Left kidney (tissue), 2 donors: ENCODE measurements around the gene FRMD4B. TPM values are rescaled to one million over a fixed set of nuclear protein-coding genes. Genes with fewer than 3 reads are reported as not detected.

ENCODE experiments used
- DNase-seq: peaks from one replicate; pipeline ENCODE4 v3.0.0-alpha.2; 2013
- polyA plus RNA-seq: library from polyadenylated mRNA; unstranded; fragments of 120-200 nt; gene quantifications from one replicate; pipeline ENCODE4 v1.2.1, GENCODE V29; 2013; ENCODE audit not compliant: insufficient read length

Gene FRMD4B
- polyA plus RNA-seq, 1 donor: 48.7 TPM

DNA sequence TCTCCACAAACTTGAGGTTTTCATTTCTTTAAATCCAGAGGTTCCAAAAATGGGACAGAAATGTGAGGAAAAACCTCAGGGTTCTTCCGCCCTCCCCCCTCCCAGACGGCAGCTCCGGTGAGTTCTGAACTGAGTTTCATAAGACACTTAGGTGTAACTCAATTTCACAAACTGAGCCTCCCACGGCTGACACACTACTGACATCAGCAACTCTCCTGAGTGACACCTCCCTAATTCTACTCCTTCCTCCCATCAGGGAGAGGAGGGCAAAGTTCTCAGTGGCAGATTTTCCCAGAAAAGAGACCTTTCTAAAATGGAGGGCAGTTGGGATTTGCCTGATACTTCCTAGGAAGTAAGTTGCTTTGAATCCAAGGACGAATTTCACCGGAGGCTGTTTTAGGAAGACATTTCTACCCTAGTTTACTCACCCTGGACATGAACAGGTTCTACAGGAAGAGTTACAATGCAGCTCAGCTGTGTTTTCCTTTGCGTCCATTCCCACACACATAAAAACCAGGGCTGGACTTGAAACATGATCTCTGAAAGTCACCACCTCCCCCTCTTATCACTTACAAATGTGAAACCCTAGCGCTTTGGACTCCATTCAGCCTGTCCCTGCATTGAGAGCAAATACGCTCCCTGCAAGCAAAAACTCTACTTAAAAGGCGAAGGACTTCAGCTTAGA, 185.4 kb downstream of the FRMD4B start:
- peak; percentile 88 for DNase-seq

DNA sequence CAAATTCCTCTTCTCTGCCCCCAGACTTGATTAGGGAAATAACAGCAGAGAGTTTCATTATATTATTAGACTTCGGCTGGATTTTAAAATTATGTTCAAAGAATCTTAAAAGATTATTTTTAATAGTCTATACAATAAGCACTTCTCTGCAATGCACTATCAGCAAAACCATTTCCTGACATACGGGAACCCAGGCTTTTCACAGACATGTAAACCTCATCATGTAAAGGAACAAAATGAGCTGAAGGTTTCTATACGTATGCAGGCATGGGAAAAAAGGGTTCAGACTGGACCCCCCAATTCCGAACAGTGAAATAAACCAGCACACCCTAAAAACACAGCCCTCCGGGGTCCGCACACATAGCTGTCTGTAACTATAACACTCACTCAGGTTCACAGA, 185.9 kb downstream of the FRMD4B start:
- DNase-seq: no peak

DNA sequence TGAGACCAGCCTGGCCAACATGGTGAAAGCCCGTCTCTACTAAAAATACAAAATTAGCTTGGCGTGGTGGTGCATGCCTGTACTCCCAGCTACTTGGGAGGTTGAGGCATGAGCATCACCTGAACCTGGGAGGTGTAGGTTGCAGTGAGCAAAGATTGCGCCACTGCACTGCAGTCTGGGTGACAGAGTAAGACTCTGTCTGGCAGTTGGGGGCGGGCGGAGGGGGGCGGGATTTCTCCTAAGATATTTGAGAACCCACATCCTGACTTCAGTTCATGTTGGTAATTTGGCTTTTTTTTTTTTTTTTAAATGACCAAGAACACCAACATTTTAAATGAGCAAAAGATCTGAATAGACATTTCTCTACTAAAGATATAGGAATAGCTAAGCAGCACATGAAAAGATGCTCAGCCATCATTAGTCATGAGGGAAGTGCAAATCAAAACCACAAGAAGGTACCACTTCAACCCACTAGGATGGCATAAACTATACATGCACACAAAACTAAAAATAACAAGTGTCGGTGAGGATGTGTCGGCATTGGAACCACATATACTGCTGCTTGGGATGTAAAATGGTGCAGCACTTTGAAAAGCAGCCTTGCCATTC, 187.9 kb downstream of the FRMD4B start:
- DNase-seq: no peak

DNA sequence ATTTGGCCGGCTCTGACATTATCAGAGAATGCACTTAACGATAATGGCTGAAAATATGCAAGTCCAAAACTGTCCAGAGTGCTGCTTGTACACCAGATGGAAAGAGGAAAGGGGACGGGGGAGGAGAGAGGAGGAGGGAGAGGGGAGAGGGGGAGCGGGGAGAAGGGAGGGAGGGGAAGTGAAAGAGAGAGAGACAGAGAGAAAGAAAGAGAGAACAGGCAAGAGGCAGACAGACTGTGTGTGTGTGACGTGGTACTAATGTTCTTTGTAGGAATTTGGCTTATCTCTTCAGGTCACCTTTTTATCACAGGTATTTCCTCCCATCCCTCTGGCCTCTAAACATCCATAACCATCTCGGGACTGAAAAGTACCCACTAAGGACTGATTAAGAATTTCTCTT, 188.4 kb downstream of the FRMD4B start:
- DNase-seq: no peak

DNA sequence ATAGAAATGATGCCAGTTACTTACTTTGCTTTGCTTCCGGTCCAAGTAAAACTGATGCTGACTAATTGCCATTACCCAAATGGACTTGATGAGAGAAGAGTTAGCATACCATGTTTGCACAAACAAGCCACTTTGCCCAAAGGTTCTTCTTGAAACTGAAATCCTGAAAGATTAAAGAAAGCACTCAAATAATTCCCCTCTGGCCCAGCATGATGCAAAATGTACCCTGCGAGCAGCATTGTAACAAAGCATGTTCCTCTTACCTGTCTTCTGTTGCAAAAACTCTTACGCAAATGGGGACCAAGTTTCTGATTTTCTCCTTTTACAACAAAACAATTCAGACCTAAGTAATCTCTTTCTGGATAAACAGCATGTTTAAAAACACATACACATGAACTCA, 189.0 kb downstream of the FRMD4B start:
- DNase-seq: no peak

DNA sequence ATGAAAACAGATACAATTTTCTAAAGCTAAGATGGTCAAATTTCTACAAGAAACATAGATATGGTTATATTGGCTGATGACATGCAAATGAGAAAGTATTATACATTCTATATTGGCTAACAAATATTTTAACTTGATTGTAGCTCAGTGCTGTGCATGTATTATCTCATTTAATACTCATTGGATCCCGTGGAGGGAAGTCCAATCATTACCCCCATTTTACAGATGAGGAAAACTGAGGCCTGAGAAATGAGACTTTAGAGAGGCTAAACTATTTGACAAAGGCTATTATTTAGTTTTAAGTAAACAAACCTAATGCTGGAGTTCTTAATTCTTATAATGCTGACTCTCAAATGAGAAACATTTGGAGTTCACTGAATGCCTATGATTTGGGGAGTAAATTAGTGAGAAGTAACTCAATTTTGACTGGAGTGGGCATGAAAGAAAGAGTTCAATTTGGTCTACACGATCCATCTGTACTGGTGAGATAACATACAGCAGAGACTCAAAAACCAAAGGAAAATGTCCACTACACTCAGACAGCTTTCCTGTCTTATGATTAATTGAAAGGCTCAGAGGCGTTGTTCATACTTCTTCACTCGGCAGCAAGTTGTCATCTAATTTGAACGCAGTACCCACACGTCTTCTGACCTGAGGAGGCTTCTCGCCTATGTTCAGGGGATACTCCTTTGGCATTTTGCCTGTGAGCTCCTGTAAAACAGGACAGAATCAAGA, 191.3 kb downstream of the FRMD4B start:
- DNase-seq: no peak

DNA sequence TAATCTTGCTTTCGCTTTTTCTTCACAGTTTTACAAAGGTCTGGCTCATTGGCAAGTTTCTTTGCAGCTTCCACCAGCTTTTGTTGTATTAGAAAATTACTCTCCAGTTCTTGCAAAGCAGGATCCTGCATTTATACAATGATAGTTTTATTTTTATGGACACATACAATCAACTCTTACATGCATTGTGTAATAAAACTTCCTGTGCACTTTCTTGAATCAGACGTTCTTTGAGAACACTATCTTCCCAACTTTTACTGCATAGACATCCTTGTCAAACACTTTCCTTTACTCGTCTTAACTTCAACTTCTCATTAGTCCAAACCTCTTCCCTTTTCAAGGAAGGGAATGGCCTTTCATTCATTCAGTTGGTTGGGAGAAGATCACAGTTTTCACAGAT, 192.1 kb downstream of the FRMD4B start:
- no peak for DNase-seq

DNA sequence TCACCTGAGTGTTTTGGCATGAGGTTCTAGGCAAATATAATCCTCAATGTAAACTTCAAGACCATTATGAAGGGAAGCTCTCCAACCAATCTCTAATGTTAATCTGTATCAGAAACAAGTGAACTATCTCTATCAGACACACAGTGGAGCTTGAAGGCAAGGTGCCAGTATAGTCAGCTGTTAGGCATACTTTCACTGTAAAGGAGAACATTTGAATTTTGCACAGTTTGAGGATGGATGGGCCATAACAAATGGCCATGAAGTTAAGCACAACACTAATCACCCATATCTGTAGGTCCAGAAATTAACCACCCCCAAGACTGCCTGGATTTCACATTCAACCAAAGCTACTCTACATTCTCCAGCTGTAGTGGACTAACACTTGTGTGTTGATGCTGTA, 194.4 kb downstream of the FRMD4B start:
- no peak for DNase-seq

DNA sequence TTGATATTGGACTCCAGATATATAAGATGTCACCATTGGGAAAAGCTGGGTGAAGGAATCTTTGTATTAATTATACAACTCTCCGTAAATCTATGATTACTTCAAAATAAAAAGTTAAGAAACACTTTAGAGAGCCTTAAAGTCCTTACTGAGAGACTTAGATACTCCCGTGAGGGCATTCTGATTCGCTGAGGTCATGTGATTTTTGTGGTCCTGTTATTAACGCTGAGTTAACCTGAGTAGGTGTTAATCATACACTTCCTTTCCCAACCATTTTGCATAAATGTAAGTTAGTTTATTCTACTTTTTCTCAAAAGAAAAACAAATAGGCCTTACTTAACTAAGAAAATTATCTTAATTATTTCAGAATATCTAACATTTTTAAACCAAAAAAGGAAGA, 196.4 kb downstream of the FRMD4B start:
- no peak for DNase-seq

DNA sequence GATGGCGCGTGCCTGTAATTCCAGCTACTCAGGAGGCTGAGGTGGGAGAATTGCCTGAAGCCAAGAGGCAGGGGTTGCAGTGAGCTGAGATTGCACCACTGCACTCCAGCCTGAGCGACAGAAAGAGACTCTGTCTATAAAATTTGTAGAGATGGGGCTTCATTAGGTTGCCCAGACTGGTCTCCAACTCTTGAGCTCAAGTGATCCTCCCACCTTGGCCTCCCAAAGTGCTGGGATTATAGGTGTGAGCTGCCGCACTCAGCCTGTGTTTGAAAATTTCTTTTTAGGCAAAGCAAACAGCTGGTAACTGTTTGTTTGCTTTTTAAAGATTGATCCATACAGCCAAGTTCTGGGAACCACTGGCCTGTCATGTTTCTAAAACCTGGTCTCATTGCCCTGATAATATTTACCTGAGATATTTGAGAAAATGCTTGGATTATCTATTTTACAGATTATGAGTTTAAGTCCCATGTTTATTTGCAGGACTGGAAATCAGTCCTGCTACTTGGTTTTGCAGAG, 199.3 kb downstream of the FRMD4B start:
- no peak for DNase-seq

DNA sequence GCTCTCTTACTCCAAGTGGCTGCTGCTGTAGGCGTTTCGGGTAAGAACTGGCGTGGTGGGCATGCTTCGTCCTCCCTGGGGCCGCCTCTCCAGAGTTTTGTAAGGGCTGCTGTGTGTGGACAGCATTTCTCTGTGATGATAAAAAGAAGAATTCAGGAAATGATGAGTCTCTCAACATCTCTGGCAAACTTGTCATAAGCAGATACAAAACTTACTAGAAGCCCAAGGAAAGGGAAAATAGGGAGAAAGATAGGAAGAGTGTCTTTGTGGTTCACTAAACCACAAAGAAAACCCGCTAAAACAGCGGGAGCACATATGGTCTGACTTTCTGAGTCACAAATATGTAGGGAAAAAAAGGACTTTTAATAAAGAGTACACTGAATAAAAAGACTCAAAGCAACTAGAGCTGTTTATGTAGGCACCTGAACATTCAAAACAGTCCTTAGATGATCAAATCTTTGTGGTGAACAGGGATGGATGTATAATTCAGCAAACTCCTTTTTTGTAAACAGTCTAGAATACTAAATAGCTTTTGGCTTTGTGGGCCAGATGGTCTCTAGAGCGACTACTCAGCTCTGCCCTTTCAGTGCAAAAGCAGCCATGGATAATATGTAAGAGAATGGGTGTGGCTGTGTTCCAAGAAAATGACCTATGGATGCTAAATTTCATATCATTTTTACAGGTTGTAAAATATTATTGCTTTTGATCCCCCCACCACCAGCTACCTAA, 203.1 kb downstream of the FRMD4B start:
- no peak for DNase-seq

DNA sequence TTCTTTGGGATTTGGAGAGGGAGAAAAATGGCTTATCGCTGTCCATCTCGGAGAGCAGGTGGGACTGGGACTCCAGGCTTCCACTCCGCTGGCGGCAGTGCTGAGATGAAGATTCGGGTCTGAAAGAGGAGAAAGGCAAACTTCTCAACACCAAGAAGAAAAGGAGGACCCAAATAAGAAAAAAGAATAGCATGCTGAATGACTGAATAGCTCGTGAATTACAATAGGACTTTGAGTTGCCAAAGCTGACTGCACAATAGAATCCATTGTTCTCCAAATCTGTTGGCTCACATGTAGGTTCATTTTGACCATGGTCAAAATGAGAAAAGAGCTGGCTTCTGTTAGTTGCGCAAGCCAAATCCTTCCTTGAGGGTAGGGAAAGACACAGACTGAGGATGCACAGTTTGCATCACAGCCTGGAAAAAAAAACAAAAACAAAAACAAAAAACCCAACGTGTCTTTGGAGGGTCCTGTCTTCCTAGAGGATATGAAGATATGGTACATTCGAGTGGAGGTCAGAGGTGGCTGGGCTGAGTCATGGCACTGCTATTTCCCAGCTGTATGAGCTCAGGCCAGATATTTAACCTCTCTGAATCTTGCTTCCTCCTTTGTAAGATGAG, 204.2 kb downstream of the FRMD4B start:
- DNase-seq: no peak

DNA sequence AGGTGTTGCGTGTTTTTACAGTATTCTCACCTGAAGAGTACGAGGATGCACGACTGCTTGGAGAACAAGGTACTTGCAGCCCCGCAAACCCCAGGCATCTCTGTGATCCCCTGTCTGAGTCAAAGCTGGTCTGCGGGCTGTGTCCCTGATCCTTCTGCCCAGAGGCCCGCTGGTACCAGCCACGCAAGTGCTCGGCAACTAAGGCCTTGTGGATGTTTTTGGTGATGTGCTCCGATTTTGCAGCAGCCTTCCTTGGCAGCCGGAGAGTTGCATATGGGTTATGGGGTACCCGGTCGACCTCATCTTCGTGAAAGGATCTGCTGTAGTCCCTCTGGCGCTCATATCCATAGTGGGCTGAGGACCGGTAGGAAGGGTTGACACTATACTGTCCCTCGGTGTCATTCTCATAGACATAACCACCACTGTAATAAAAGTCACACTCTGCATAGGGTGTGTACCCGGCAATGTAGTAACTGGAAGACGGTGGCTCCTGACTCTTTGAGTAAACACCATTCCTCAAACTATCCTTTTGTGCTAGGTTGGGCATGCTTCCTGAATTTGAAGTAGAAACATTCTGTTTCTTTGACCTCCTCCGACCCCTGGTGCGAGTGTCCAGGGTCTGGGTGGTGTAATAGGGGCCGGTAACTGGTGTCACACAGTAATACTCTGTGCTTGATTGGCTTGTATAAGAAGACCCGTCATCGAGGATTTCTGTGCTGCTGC, 204.9 kb downstream of the FRMD4B start:
- DNase-seq: no peak

DNA sequence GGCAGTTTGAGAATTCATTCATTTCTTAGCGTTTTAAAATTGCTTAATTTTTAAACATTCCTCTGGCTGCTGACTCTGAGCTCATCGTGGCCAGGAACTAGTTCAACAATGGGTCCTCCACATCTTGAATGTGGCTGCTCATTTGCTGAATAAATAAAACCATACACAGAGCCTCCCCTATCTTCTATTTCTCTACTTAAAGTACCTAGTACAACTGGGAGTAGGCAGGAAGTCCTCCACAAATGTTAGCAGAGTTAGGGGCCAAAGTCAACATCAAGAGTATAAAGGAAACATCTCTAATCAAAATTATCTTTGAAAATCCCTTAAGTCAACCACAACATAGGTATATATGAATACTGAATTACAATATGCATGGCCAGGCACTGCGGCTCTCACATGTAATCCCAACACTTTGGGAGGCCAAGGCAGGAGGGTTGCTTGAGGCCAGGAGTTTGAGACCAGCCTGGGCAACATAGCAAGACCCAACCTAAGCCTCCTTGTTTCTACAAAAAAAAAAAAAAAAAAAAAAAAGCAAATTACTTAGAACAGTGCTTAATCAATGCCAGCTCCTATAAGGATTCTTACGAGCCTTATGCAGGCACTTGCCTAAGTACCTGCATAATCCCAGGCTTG, 206.0 kb downstream of the FRMD4B start:
- DNase-seq: no peak

DNA sequence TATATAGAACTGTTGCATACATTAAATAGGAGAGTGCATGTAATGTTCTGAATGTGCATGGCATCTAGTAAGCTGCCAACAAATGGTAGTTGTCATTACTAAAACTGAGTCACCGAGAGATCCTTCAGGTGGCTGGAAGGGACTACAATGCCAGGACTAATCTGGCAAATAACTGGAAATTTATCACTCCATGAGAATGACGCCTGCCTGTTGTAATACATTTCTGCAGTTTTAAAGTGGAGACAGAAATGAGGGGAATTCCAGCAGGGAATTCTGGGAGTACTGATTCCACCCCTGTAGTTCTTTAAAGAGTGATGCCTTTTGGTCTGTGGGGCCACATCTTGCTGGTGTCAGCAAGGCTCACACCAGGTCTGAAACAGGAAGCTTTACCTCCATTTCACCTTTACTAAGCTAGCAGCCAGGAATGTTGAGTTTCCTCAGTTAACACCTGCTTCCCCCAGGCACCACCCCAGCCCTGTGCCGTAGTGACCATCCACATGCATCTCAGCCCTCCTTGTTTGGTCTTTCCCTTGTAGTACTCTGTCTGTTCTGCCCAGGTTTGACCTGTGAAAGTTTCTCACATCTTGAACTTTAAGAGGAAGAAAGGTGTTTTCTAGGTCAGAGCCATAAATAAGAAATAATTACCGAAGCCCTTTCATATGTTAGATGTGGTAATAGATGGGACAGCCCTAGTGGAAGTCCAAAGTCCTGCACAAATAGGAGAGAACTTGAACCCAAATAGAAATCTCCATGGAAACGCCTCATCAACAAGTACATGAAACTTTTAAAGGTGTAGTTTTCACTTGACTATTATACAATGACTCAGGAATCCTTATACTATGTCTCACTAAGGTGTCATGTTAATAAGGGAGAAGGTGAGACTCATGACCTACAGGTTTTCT, 206.8 kb downstream of the FRMD4B start:
- DNase-seq: no peak

DNA sequence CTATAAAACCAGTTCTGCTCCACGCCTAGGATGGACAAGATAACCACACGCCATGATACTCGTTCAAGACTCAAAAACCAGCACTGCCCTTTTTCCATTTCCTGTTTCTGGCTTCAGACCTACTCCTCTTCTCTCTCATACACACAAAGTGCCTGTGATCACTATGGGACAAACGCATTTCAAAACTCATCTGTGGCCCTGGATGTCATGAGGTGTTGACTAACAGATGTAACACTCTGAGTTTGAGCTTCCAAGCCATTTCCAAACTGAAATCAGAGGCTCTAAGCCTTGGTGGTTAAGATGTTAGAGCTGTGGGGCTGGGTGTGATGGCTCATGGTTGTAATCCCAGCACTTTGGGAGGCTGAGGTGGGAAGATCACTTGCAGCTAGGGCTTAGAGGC, 207.8 kb downstream of the FRMD4B start:
- DNase-seq: no peak

DNA sequence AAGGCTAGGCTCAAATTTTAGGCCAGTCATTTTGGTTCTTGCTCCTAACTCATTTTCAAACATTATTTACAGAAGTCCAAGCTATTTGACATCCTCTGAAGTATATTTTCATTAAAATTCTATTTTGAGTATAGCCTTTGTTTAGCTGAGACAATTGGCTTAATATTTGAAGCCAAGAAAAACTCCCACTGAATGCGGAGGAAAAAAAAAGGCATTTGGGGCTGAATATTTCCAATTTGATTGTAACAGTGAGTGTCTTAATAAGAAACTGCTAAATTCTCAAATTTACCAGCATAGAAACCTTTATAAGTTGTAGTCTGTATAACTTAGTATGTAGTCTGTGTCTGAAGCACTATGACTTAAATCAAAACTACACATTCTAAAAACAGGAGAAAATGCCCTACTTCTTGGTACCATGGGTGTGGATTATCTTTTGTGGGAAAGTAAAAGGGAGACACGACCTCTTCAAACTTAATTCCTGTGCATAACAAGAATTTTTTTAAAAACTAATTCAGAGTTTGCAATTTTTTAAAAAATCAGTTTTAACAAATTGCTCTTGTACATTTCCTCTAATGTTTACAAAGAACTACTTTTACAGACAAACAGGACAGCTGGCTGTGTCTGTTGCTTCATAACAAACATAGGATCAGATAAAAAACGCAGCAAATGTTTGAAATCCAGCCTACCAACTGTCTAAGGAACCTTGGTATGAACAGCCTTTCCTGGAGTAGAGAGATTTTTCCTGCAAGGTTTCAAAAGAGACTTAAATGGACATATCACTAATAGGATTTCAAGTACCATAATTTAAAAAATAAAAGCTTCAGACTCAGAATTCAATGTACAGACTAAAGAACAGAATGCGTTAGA, 210.8 kb downstream of the FRMD4B start:
- DNase-seq: no peak

DNA sequence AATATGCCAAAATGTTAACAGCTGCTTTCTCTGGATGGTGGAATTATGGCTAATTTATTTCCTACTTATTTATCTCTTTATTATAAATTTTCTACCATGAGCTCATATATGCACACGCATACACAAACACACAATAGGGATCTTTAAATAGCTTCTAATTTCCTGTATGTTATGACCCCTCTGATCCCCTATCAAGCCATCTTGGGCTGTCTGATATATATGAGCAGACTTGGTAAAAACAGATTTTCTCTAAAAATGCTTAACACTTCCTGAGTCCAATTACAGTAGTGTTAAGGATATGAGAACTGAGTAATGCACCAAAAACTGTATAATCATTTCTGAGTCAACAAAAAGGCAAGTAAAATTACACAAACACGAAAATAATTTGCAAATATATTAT, 211.4 kb downstream of the FRMD4B start:
- no peak for DNase-seq

DNA sequence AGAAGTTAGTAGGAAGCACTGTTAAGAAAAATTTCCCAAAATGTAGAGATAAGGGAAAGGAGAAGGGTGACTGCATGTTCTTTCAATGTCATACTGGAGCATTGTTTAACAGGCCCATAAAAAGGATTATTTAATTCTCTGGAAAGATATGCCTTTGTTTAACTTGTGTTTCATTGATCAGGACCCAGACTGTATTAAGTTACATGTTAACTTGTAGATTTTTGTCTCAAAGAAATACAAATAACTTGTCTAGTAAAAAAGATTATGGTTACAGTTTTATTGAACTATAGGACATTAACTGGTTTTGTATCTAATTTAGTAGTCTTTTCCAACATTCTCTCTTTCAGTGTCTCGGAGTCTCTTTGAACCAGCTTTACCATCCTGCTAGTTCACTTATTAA, 213.8 kb downstream of the FRMD4B start:
- DNase-seq: no peak
